ENCODE results near the gene B3GNT9. TPM values are rescaled to one million over a fixed set of nuclear protein-coding genes. Genes with fewer than 3 reads are reported as not detected.

B3GNT9 gene
- polyA plus RNA-seq, 2 of the 4 experiments (the other 2 are of a cell fraction), result 6.8 to 9.3 TPM

DNA sequence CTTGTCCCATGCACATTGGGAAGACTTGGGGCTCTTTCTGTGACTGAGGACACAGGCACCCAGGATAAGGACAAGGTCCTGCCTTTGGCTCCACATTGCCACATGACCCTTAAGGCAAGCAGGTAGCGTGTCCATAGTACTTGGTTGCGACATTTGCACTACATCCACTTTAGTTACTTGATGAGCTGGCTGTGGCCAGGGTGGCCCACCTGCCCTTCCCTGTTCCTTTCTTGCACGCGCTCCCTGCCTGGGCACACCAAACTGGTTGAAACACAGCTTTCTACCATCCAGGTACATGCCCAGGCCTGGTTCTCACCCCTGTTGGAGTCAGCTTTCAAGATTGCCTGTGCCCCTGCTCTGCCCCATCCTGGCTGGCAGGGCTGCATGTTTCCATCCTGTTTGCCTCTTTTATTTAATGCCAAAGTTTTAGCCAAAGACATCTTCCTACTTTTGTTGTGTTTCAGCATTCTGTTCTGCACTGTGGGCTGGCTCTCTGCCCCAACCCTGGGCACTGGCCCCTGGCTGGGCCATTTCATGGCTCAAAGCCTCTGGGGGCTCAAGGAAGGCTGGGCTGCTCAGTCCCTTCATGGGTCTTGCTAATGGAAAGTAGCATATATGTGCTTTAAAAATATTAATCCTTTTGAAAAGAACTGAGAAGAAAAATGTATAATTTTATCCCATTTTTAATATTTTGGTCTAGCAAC is 3.2 kb downstream of the B3GNT9 start:
- CTCF ChIA-PET, result interaction anchor here (0.8 to 15.6 kb wide), 5 partner anchors 7 to 130 kb away, joined by 3 to 193 read pairs (median 3); partner anchors contain the start of genes B3GNT9, FBXL8 and TRADD
- DNase-seq (ENCODE audit: low read depth in 1 of 2, low spot score in 1 of 2), result no peak
- H3K27ac ChIP-seq, result no peak overlapping the region
- H3K4me2 ChIP-seq, result no peak overlapping the region
- no peak for TF ChIP-seq POLR2AphosphoS2 (conservative IDR thresholded peaks at IDR 0.05; ENCODE audit: low read length)
- TF ChIP-seq KDM5A (IDR thresholded peaks at IDR 0.05), result no peak
- TF ChIP-seq EHF (CRISPR knock-in tag; IDR thresholded peaks at IDR 0.05), result no peak
- TF ChIP-seq JUN (IDR thresholded peaks at IDR 0.05), result no peak
- TF ChIP-seq TP53 (CRISPR knock-in tag; IDR thresholded peaks at IDR 0.05), result no peak
- no peak for TF ChIP-seq MAZ (IDR thresholded peaks at IDR 0.05; ENCODE audit: borderline replicate concordance, low read depth, low read length)
- no peak for TF ChIP-seq CBX2 (IDR thresholded peaks at IDR 0.05; ENCODE audit: borderline replicate concordance, low read depth)
- TF ChIP-seq, protein P1, sequence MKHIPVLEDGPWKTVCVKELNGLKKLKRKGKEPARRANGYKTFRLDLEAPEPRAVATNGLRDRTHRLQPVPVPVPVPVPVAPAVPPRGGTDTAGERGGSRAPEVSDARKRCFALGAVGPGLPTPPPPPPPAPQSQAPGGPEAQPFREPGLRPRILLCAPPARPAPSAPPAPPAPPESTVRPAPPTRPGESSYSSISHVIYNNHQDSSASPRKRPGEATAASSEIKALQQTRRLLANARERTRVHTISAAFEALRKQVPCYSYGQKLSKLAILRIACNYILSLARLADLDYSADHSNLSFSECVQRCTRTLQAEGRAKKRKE (CRISPR knock-in tag; IDR thresholded peaks at IDR 0.05; ENCODE audit: low read depth), result no peak
- TF ChIP-seq CBX8 (IDR thresholded peaks at IDR 0.05), result no peak
- TF ChIP-seq PBX3 (IDR thresholded peaks at IDR 0.05), result no peak
- no peak for ATAC-seq
- no peaks in the 10 kb centered on the region for H3K9me3 ChIP-seq
- 98% methylated on average over 4 of the region's 4 CpGs for WGBS (ENCODE audit: missing lambda C conversion rate)
- POLR2A ChIA-PET, result no interaction called here
- no peak overlapping the region for H3K4me3 ChIP-seq
- no peak for FAIRE-seq
- peaks cover 6% of the 10 kb centered on the region; the same call in 2 of the 3 replicates for H3K4me1 ChIP-seq

DNA sequence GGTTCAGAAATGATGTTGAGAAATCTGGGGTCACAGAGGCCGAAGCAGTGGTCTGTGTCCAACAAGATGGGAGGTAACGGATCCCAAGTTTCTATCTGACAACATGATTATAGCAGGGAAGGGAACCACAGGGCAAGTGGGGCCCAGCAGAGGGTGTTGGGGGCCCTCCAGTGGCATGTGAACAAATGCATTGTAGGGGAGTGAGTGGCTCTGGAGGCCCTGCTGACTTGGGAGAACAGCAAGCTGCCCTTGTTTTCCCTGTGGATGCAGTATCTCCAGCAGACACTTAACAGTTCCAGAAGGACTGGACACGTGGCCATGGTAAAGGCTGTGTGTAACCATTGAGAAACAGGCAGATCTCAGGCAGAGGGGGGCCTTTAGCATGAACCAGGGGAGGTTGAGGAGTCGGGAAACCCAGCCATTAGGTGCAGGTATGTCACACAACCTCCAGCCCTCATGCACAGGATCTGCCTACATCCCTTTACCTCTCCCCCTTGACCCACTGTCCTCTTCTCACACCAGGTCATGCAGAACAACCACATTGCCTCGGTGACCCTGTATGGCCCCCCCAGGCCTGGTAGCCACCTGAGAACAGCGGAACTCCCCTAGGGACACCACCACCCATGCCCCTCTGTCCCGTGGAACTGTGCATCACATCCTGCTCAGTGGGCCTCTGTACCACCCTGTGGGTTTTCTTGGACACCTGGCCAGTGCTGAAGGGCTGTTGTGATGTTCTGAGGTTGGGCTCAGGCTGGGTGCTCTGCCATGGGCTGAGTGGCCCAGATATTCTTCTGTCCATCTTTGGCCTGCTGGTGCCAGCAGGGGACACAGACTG is 4.1 kb downstream of the B3GNT9 start:
- POLR2A ChIA-PET, result no interaction called here
- Histone ChIP-seq H3K4me3 (no peak overlapping the region), H3K4me1 (peaks cover 6% of the 10 kb centered on the region; the same call in 2 of the 3 replicates), H3K27ac (no peak overlapping the region), H3K4me2 (no peak overlapping the region), H3K9me3 (no peaks in the 10 kb centered on the region)
- TF ChIP-seq RAD21 (conservative IDR thresholded peaks at IDR 0.05 in 1 of 2, IDR thresholded peaks at IDR 0.05 in 1 of 2) (0 out of 5 replicates have a peak, but pooled peaks of 1 of the 2 experiments have one; percentile 21), MYC (IDR thresholded peaks at IDR 0.05; ENCODE audit: borderline replicate concordance, low read length) (no peak)
- CTCF ChIA-PET, result interaction anchor here (0.8 to 15.6 kb wide), 5 partner anchors 7 to 129 kb away, joined by 3 to 193 read pairs (median 3); partner anchors contain the start of genes B3GNT9, FBXL8 and TRADD
- ATAC-seq (no peak), DNase-seq (ENCODE audit: low read depth in 1 of 2, low spot score in 1 of 2) (no peak), FAIRE-seq (no peak)
- 87% methylated on average over 7 of the region's 7 CpGs for WGBS (ENCODE audit: missing lambda C conversion rate)

DNA sequence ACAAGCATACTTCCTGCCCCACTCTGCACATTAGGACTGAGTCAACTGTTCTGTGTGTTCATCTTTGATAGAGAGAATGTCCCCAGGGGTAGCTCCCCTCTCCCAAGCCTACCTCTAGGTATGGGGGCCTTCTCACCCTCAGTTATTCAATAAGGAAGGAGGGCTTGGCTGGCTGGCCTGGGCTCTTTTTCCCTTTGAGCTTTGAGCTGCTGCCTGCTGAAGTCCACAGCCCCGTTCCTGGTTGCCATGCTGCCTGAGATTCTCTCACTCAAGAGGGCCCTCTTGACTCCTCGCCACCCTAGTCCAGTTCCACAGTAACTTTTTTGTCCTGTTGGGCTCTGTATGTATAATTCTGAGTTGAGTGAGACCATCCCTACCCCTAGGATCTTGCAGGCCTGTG is 5.1 kb downstream of the B3GNT9 start:
- DNase-seq (ENCODE audit: low read depth in 1 of 2, low spot score in 1 of 2), result no peak
- Histone ChIP-seq H3K9me3 (no peaks in the 10 kb centered on the region), H3K4me2 (no peak overlapping the region), H3K4me3 (no peak overlapping the region), H3K27ac (no peak overlapping the region), H3K4me1 (no peaks in the 10 kb centered on the region)
- POLR2A ChIA-PET, result no interaction called here
- no peak for FAIRE-seq
- CTCF ChIA-PET, result interaction anchor here (1.1 to 15.6 kb wide), 5 partner anchors 8 to 251 kb away, joined by 3 to 193 read pairs (median 4); partner anchors contain the start of gene B3GNT9
- 96% methylated on average over 2 of the region's 2 CpGs for WGBS (ENCODE audit: missing lambda C conversion rate)
- no peak for TF ChIP-seq KDM1A (IDR thresholded peaks at IDR 0.05; ENCODE audit: low read depth)
- TF ChIP-seq, protein P2, sequence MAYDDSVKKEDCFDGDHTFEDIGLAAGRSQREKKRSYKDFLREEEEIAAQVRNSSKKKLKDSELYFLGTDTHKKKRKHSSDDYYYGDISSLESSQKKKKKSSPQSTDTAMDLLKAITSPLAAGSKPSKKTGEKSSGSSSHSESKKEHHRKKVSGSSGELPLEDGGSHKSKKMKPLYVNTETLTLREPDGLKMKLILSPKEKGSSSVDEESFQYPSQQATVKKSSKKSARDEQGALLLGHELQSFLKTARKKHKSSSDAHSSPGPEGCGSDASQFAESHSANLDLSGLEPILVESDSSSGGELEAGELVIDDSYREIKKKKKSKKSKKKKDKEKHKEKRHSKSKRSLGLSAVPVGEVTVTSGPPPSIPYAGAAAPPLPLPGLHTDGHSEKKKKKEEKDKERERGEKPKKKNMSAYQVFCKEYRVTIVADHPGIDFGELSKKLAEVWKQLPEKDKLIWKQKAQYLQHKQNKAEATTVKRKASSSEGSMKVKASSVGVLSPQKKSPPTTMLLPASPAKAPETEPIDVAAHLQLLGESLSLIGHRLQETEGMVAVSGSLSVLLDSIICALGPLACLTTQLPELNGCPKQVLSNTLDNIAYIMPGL (CRISPR knock-in tag; IDR thresholded peaks at IDR 0.05; ENCODE audit: borderline replicate concordance), result no peak
- no peak for TF ChIP-seq NPAS2 (CRISPR knock-in tag; IDR thresholded peaks at IDR 0.05; ENCODE audit: borderline replicate concordance)
- no peak for TF ChIP-seq JUN (IDR thresholded peaks at IDR 0.05)
- no peak for TF ChIP-seq MYC (IDR thresholded peaks at IDR 0.05; ENCODE audit: borderline replicate concordance, low read length)
- no peak for TF ChIP-seq FOXS1 (CRISPR knock-in tag; IDR thresholded peaks at IDR 0.05)
- ATAC-seq, result no peak
